ENCODE measurements around the gene PCNX4. TPM values are rescaled to one million over a fixed set of nuclear protein-coding genes. Genes with fewer than 3 reads are reported as not detected.
A peak's percentile ranks its signal among the peaks of the same experiment; 100 is the strongest.
"Not testable (repeated sequence)": the region's sequence is repeated elsewhere in the genome, so short reads cannot be mapped to it uniquely, and the experiment has no call there.

Gene PCNX4
- total RNA-seq, 1 donor from 2014 or later: 80.6 TPM

DNA sequence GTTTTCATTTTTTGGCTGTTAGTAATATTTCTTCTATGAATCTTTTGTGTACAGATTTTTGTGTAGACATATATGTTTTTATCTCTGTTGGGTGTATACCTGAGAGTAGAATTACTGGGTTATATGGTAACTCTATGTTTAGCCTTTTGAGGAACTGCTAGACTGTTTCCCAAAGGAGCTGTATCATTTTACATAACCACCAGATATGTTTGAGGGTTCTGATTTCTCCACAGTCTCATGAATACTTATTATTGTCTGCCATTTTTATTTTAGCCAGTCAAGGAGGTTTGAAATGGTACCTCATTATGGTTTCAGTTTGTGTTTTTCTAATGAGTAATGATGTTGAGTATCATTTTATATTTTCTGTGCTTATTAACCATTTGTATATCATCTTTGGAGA lies 1.9 kb downstream of the PCNX4 start:
- Mint-ChIP-seq H3K9me3 (ENCODE audit: unreplicated experiment) (peaks cover 7% of the 10 kb centered on the region), H3K4me1 (ENCODE audit: low read depth, unreplicated experiment) (peaks cover 44% of the 10 kb centered on the region), H3K4me3 (ENCODE audit: unreplicated experiment) (peak overlapping the region; percentile 98), H3K27ac (ENCODE audit: unreplicated experiment) (peak overlapping the region; percentile 95), H3K27me3 (ENCODE audit: unreplicated experiment) (peaks cover 8% of the 10 kb centered on the region), H3K36me3 (ENCODE audit: unreplicated experiment) (peaks cover 12% of the 10 kb centered on the region)
- TF ChIP-seq, protein P1, sequence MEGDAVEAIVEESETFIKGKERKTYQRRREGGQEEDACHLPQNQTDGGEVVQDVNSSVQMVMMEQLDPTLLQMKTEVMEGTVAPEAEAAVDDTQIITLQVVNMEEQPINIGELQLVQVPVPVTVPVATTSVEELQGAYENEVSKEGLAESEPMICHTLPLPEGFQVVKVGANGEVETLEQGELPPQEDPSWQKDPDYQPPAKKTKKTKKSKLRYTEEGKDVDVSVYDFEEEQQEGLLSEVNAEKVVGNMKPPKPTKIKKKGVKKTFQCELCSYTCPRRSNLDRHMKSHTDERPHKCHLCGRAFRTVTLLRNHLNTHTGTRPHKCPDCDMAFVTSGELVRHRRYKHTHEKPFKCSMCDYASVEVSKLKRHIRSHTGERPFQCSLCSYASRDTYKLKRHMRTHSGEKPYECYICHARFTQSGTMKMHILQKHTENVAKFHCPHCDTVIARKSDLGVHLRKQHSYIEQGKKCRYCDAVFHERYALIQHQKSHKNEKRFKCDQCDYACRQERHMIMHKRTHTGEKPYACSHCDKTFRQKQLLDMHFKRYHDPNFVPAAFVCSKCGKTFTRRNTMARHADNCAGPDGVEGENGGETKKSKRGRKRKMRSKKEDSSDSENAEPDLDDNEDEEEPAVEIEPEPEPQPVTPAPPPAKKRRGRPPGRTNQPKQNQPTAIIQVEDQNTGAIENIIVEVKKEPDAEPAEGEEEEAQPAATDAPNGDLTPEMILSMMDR (IDR thresholded peaks at IDR 0.05; ENCODE audit: partially characterized antibody, unreplicated experiment): no peak
- DNase-seq: no peak

DNA sequence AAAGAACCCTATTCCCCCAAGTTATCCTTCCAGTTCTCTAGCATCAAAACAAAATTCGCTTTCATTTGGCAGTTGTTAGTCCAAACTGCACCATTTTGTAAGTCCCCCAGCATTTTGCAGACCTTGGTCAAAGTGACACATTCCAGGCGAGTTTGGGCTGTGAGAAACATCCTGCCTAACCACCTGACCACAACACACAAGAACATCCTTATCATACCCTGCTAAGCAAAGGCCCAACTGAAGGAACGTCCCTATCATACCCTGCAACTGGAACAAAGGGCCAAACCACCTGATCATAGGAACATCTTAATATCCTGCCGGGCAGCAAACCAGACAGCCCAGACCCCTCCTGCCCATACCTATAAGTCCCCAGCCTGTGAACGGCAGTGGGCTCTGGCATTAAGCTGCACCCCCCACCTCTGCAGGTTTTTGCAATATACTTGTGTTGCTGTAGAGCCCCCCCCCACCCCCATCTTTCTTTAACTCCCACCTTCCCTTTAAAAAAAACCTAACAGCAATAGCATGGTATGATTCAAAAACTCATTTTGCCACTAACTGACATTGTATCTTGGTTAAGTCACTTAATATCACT lies 2.7 kb downstream of the PCNX4 start:
- Mint-ChIP-seq H3K9me3 (ENCODE audit: unreplicated experiment) (peaks cover 7% of the 10 kb centered on the region), H3K4me1 (ENCODE audit: low read depth, unreplicated experiment) (peaks cover 36% of the 10 kb centered on the region), H3K27ac (ENCODE audit: unreplicated experiment) (peak overlapping the region; percentile 63), H3K4me3 (ENCODE audit: unreplicated experiment) (peak overlapping the region; percentile 98), H3K36me3 (ENCODE audit: unreplicated experiment) (peaks cover 12% of the 10 kb centered on the region), H3K27me3 (ENCODE audit: unreplicated experiment) (peaks cover 8% of the 10 kb centered on the region)
- DNase-seq: no peak
- TF ChIP-seq, protein P1 (IDR thresholded peaks at IDR 0.05; ENCODE audit: partially characterized antibody, unreplicated experiment): no peak

DNA sequence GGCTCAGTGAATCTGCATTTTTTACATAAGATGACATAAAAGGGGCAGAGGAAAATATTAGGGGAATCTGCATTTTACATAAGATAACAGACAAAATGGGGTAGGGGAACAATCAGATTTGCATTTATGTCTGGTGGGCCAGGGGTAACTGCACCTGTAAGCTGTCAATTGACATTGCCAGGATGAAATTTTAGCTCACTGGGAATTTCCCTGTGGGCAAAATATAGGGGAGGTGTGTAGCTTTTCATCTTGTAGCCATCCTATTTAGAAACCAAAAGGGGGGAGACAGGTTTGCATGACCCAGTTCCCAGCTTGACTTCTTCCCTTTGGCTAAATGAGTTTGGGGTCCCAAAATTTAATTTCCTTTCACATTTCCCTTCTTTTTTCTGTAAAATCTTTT lies 3.5 kb downstream of the PCNX4 start:
- Mint-ChIP-seq H3K4me1 (ENCODE audit: low read depth, unreplicated experiment) (peaks cover 36% of the 10 kb centered on the region), H3K27ac (ENCODE audit: unreplicated experiment) (no peak overlapping the region), H3K9me3 (ENCODE audit: unreplicated experiment) (peaks cover 7% of the 10 kb centered on the region), H3K27me3 (ENCODE audit: unreplicated experiment) (peaks cover 8% of the 10 kb centered on the region), H3K4me3 (ENCODE audit: unreplicated experiment) (peak overlapping the region; percentile 69), H3K36me3 (ENCODE audit: unreplicated experiment) (peaks cover 12% of the 10 kb centered on the region)
- TF ChIP-seq, protein P1 (IDR thresholded peaks at IDR 0.05; ENCODE audit: partially characterized antibody, unreplicated experiment): no peak
- no peak for DNase-seq

DNA sequence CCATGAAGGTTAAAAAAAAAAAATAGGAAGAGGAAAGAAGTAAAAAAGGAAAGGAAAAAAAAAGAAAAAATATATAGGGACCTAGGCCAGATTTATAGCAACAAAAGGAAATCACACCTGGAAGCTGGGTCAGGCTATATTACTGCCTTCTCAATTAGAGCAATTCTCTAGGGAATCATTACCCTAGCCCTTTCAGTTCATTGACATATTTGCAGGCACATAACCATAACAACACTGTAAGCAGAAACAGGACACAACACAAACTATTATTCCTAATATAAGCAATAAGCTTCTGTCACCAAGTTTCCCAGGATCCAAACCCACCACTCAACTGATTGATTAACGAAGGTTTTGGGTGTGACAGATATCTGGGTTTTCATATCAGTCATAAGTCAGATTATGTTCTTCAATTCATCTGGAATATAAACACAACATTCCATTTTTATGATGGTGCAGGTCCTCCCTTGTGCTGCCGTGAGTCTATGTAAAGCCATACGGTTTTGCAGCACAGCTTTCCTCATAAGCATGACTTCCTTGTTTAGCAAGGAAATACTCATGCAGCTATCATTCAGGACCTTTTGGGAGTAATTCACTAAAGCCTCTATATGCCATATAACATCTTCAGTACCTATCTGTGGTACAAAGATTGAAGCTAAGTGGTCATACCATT lies 4.2 kb downstream of the PCNX4 start:
- peak overlapping the region; percentile 57 for H3K4me3 Mint-ChIP-seq (ENCODE audit: unreplicated experiment)
- H3K9me3 Mint-ChIP-seq (ENCODE audit: unreplicated experiment): peaks cover 7% of the 10 kb centered on the region
- peaks cover 12% of the 10 kb centered on the region for H3K36me3 Mint-ChIP-seq (ENCODE audit: unreplicated experiment)
- TF ChIP-seq, protein P1 (IDR thresholded peaks at IDR 0.05; ENCODE audit: partially characterized antibody, unreplicated experiment): no peak
- no peak overlapping the region for H3K27ac Mint-ChIP-seq (ENCODE audit: unreplicated experiment)
- H3K27me3 Mint-ChIP-seq (ENCODE audit: unreplicated experiment): peaks cover 8% of the 10 kb centered on the region
- no peak for DNase-seq
- peaks cover 32% of the 10 kb centered on the region for H3K4me1 Mint-ChIP-seq (ENCODE audit: low read depth, unreplicated experiment)

DNA sequence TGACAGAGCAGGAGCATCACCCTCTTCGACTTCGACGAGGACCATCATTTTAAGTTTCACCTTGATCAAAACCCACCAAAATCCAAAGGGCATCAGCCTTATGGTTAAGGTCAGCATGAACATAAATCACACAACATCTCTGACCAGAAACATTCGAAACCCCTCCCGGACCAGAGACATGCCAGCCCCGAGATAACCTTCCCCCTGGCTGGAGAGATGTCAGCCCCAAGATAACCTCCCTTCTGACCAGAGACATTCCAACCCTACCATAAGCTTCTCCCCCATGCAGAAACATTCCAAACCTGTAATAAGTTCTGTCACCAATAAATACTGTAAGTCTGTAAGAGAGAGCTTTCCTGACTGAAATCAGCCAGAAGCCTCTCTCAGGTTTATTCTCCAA lies 6.3 kb downstream of the PCNX4 start:
- peak overlapping the region; percentile 23 for H3K27ac Mint-ChIP-seq (ENCODE audit: unreplicated experiment)
- H3K27me3 Mint-ChIP-seq (ENCODE audit: unreplicated experiment): no peaks in the 10 kb centered on the region
- peaks cover 33% of the 10 kb centered on the region for H3K4me1 Mint-ChIP-seq (ENCODE audit: low read depth, unreplicated experiment)
- DNase-seq: no peak
- H3K36me3 Mint-ChIP-seq (ENCODE audit: unreplicated experiment): peaks cover 7% of the 10 kb centered on the region
- TF ChIP-seq, protein P1 (IDR thresholded peaks at IDR 0.05; ENCODE audit: partially characterized antibody, unreplicated experiment): no peak
- no peak overlapping the region for H3K4me3 Mint-ChIP-seq (ENCODE audit: unreplicated experiment)
- H3K9me3 Mint-ChIP-seq (ENCODE audit: unreplicated experiment): no peaks in the 10 kb centered on the region

DNA sequence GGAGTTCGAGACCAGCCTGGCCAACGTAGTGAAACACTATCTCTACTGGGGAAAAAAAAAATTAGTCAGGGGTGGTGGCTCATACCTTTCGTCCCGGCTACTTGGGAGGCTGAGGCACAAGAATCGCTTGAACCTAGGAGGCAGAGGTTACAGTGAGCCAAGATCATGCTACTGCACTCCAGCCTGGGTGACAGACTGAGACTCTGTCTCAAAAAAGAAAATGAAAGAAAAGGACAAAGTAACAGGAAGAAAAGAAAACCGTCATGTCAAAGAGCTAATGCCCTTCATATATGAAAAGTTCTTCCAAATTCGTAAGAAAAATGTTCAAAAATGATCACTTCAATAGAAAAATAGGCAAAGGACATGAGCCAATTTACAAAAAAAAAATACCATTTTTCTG lies 8.1 kb downstream of the PCNX4 start:
- H3K4me1 Mint-ChIP-seq (ENCODE audit: low read depth, unreplicated experiment): peaks cover 21% of the 10 kb centered on the region
- DNase-seq; H3K27ac Mint-ChIP-seq (ENCODE audit: unreplicated experiment); H3K4me3 Mint-ChIP-seq (ENCODE audit: unreplicated experiment); H3K36me3 Mint-ChIP-seq (ENCODE audit: unreplicated experiment); H3K9me3 Mint-ChIP-seq (ENCODE audit: unreplicated experiment); H3K27me3 Mint-ChIP-seq (ENCODE audit: unreplicated experiment): not testable (repeated sequence)

Measured in glutamatergic neuron (in vitro differentiated cells).